Subcutaneous adipose tissue (tissue), 4 donors: ENCODE data around the gene PSTPIP1. TPM values are rescaled to one million over a fixed set of nuclear protein-coding genes. Genes with fewer than 3 reads are reported as not detected.

Experiments
- total RNA-seq, 4 donors: library from RNA; depleted of rRNA; stranded (reverse); fragments of >200 nt; gene quantifications; one replicate each; pipeline ENCODE4 v1.1.0, GENCODE V29; 2016
- TF ChIP-seq, protein P1 (sequence below): fragments of 450-650 bp; IDR thresholded peaks from one replicate; pipeline ENCODE4 v1.5.1; 2016; ENCODE audit warnings: low read depth, mild to moderate bottlenecking, control low read depth, antibody characterized with exemption, moderate library complexity

The PSTPIP1 gene
- total RNA-seq, 4 donors from 2014 or later: 6.7 to 37.7 (median 26.7) TPM

GRCh38 chr15:76988867-76989780 is 5.8 kb upstream of the PSTPIP1 start:
- TF ChIP-seq, protein P1, sequence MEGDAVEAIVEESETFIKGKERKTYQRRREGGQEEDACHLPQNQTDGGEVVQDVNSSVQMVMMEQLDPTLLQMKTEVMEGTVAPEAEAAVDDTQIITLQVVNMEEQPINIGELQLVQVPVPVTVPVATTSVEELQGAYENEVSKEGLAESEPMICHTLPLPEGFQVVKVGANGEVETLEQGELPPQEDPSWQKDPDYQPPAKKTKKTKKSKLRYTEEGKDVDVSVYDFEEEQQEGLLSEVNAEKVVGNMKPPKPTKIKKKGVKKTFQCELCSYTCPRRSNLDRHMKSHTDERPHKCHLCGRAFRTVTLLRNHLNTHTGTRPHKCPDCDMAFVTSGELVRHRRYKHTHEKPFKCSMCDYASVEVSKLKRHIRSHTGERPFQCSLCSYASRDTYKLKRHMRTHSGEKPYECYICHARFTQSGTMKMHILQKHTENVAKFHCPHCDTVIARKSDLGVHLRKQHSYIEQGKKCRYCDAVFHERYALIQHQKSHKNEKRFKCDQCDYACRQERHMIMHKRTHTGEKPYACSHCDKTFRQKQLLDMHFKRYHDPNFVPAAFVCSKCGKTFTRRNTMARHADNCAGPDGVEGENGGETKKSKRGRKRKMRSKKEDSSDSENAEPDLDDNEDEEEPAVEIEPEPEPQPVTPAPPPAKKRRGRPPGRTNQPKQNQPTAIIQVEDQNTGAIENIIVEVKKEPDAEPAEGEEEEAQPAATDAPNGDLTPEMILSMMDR: no peak

DNA sequence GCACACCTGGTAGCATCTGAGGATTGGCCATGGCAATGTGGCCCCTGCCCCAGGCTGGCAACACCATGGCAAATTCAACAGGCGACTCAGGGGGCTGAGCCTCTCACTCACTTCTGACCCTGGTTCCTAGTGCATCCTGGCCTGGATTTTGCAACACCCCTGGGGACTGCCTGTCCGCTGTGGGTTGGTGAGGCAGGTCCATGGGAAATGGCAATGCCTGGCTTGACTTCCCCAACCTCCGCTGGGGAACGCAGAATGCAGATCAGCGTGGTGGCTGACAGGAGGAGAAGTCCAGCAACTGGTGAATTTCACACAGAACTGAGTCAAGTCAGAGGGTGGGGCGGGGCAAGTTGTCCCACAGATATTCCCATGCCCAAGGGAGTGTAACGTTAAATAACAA is 3.9 kb upstream of the PSTPIP1 start:
- TF ChIP-seq, protein P1: no peak

- TF ChIP-seq, protein P1: no peak
Observed at GRCh38 chr15:76991741-76992645, 2.9 kb upstream of the PSTPIP1 start.

- TF ChIP-seq, protein P1: no peak
Observed at GRCh38 chr15:76993114-76993725, 1.7 kb upstream of the PSTPIP1 start.

DNA sequence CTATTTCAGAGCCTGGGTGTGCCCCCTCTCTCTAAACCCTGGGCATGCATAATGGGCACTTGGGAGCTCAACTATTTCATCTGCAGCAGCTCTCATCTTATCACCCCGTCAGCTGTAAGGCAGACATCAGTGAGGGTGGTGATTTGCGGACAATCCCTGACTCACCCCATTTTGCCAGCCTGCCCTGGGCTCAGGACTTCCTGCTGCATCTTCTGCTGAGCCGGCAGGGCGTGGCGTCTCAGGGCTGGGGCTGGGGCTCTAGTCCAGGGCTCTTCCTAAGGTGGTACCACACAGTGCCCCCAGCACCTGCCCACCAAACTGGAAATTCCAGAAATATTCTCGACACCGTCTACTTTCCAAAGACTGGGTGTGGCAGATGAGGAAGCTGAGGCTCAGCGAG is 925 bp upstream of the PSTPIP1 start:
- TF ChIP-seq, protein P1: no peak

DNA sequence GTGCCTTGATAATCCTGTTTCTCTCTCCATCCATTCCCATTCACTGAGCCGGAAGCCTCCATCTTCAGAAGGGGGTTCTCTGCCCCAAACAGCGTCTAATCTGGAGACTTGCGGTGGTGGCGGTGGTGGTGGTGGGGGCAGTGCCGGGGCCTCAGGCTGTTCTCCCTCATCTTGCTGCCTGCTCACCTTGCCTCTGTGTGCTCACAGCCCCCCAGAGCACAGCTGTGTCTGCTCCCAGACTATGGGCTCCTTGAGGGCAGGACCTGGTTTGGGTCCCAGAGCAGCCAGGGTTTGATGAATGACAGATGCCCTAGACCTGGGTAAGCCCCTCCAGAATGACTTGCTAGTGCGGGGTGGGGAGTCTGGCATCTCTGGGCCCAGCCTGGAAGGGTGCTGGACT is 430 bp upstream of the PSTPIP1 start:
- TF ChIP-seq, protein P1: no peak
